ENCODE measurements around the gene ADRA2B. TPM values are rescaled to one million over a fixed set of nuclear protein-coding genes. Genes with fewer than 3 reads are reported as not detected.

Gene ADRA2B
- total RNA-seq, 1 experiment from 2014 or later: not detected

GRCh38 chr2:96130483-96130882 lies 14.1 kb upstream of the ADRA2B start:
- Mint-ChIP-seq H3K4me3 (ENCODE audit: low read depth, unreplicated experiment) (no peak overlapping the region), H3K27ac (ENCODE audit: unreplicated experiment) (no peak overlapping the region), H3K36me3 (ENCODE audit: insufficient read depth, unreplicated experiment) (no peaks in the 10 kb centered on the region), H3K27me3 (ENCODE audit: unreplicated experiment) (peaks cover 67% of the 10 kb centered on the region), H3K4me1 (ENCODE audit: low read depth, unreplicated experiment) (no peaks in the 10 kb centered on the region), H3K9me3 (ENCODE audit: low read depth, unreplicated experiment) (no peaks in the 10 kb centered on the region)
- CTCF ChIA-PET: no interaction called here
- intact Hi-C loops (cut with micrococcal nuclease; ENCODE audit: unreplicated experiment): loop anchor here (10.0 kb wide), 1 partner anchor 134 kb away; the partner anchor contains the start of genes CIAO1 and TMEM127
- no peak for DNase-seq
- no peak for TF ChIP-seq CTCF (IDR thresholded peaks at IDR 0.05; ENCODE audit: unreplicated experiment)
- no TSS peak for BruUV-seq (replicated peaks)

- CTCF ChIA-PET: no interaction called here
- Mint-ChIP-seq H3K27ac (ENCODE audit: unreplicated experiment) (no peak overlapping the region), H3K9me3 (ENCODE audit: low read depth, unreplicated experiment) (no peaks in the 10 kb centered on the region), H3K36me3 (ENCODE audit: insufficient read depth, unreplicated experiment) (no peaks in the 10 kb centered on the region), H3K27me3 (ENCODE audit: unreplicated experiment) (peaks cover 67% of the 10 kb centered on the region), H3K4me3 (ENCODE audit: low read depth, unreplicated experiment) (no peak overlapping the region), H3K4me1 (ENCODE audit: low read depth, unreplicated experiment) (no peaks in the 10 kb centered on the region)
- intact Hi-C loops (cut with micrococcal nuclease; ENCODE audit: unreplicated experiment): loop anchor here (10.0 kb wide), 1 partner anchor 135 kb away; the partner anchor contains the start of genes CIAO1 and TMEM127
- no peak for DNase-seq
- no TSS peak for BruUV-seq (replicated peaks)
- no peak for TF ChIP-seq CTCF (IDR thresholded peaks at IDR 0.05; ENCODE audit: unreplicated experiment)
These were observed 13.3 kb upstream of the ADRA2B start for GRCh38 chr2:96129528-96130120.

- Mint-ChIP-seq H3K4me1 (ENCODE audit: low read depth, unreplicated experiment) (no peaks in the 10 kb centered on the region), H3K27me3 (ENCODE audit: unreplicated experiment) (peaks cover 64% of the 10 kb centered on the region), H3K9me3 (ENCODE audit: low read depth, unreplicated experiment) (no peaks in the 10 kb centered on the region), H3K27ac (ENCODE audit: unreplicated experiment) (no peak overlapping the region), H3K4me3 (ENCODE audit: low read depth, unreplicated experiment) (no peak overlapping the region), H3K36me3 (ENCODE audit: insufficient read depth, unreplicated experiment) (no peaks in the 10 kb centered on the region)
- no TSS peak for BruUV-seq (replicated peaks)
- TF ChIP-seq CTCF (IDR thresholded peaks at IDR 0.05; ENCODE audit: unreplicated experiment): no peak
- DNase-seq: no peak
- intact Hi-C loops (cut with micrococcal nuclease; ENCODE audit: unreplicated experiment): no loop called here
- CTCF ChIA-PET: no interaction called here
These were observed 12.1 kb upstream of the ADRA2B start for GRCh38 chr2:96128456-96128855.

- BruUV-seq (replicated peaks): no TSS peak
These were observed 8.3 kb upstream of the ADRA2B start for GRCh38 chr2:96124406-96125265.

More at GRCh38 chr2:96124406-96125265, 8.3 kb upstream of the ADRA2B start:
- CTCF ChIA-PET: no interaction called here
- intact Hi-C loops (cut with micrococcal nuclease; ENCODE audit: unreplicated experiment): no loop called here
- Mint-ChIP-seq H3K27me3 (ENCODE audit: unreplicated experiment) (peaks cover 66% of the 10 kb centered on the region), H3K9me3 (ENCODE audit: low read depth, unreplicated experiment) (no peaks in the 10 kb centered on the region), H3K36me3 (ENCODE audit: insufficient read depth, unreplicated experiment) (no peaks in the 10 kb centered on the region), H3K27ac (ENCODE audit: unreplicated experiment) (no peak overlapping the region), H3K4me3 (ENCODE audit: low read depth, unreplicated experiment) (no peak overlapping the region), H3K4me1 (ENCODE audit: low read depth, unreplicated experiment) (no peaks in the 10 kb centered on the region)
- no peak for DNase-seq
- no peak for TF ChIP-seq CTCF (IDR thresholded peaks at IDR 0.05; ENCODE audit: unreplicated experiment)

Measured in Calu3 (cell line).